NCI-H2227 treated with DMSO at 0.1 percent for 48 hours (cell line): ENCODE data around the gene PLAGL2.

Source experiments
- DNase-seq: peaks from one replicate; lab custom pipeline; 2025; lab: John Stamatoyannopoulos, UW

Gene PLAGL2

DNA sequence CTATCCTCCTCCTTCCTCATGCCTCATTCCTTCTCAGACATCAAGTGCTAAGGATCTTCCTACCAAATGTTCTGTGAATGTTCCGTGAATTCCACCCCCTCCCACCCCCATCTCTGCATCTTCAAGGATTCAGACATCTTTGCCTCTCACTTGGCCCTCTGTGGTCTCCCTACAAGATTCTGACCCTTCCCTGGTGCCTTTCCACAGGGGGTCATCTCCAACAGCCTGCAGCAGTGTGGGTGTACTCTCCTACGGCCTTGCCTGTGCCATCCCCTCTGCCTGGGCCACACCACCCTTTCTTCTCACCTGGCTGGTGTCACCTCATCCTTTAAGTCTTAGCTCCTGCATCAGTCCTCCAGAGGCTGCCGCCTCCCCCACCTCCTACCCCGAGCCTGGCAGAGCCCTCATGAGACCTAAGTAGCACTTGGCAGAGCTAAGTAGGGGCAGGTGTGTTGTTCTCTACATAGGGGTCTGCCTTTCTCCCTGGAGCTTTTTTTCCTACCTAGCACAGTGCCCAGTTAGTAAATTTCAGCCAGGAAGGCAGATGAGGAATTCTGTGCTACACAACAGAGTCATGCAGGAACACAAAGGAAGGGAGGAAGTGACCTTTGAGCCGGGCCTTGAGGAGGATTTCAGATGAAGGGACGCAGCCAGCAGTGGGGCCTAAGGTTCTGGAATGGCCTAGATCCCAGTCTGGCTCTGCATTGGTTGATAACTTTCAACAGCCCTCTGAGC lies 55.0 kb downstream of the PLAGL2 start:
- DNase-seq, result no peak

DNA sequence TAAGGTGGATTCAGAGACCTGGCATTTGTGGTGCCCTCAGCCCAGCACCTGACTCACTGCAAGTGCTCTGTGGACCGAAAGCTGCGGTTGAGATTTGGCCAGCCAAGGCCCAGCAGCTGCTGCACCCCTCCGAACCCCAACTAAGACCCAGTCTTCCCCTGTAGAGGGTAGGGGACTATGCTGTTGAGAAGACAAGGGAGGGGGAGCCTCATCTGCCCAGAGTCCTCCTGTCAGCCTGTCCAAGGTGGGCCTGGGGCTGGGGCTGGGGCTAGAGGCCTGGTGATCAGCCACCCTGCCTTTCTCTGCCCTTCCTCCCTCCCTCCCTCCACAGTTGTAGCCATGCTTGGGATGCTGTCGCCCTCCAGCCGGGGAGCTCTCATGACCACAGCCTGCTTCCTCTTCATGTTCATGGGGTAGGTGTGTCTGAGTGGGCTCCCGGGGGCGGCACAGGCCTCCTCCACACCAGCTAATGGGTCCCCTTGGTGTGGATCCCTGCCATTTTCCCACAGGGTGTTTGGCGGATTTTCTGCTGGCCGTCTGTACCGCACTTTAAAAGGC lies 57.2 kb downstream of the PLAGL2 start:
- DNase-seq, result no peak

DNA sequence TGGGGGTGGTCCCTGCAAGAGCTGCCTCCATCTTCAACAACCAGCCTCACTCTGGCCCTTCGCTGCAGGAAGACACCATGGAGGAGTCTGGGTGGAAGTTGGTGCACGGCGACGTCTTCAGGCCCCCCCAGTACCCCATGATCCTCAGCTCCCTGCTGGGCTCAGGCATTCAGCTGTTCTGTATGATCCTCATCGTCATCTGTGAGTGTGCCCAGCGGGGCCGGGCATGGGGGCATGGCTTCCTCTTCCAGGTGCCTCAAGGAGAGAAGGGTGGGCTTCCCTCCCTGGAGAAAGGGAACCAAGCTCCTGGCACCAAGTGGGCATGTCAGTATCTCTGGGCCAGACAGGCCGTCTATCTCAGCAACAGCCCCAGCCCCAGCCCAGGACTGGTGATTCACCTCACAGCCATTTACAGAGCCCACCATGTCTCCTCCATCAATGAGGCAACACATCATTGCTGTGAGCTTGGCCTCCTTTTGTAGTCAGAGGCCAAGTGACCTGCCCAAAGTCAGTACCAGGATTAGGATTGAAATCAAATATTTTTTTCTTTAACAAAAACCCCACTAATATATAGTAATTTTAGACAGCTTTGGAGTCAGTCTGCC lies 57.9 kb downstream of the PLAGL2 start:
- DNase-seq, result no peak

DNA sequence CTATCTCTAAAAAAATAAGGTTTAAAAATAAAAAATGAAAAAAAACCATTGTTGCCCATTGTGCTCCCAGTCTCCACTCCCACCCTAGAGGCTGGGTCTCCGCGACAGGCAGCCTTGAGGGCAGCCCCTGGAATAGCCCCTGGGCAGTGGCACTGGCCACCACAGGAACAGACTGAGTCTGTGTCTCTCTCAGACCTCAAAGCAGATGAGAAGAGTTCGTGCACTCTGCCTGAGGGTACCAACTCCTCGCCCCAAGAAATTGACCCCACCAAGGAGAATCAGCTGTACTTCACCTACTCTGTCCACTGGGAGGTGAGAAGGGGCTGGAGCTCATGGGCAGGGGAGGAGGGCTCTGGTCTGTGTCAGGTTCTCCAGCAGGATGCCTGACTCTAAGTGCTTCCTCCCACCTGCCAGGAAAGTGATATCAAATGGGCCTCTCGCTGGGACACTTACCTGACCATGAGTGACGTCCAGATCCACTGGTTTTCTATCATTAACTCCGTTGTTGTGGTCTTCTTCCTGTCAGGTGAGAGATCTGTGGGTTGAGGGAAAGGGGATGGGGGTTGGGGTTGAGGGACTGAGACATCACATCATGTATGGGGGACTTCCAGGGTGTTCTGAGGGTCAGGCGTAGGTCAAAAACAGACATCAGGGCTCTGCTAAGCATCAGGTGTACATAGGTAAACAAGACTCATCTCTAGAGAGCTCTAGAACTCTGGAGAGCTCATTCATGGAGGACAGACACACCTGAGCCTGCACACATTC lies 62.5 kb downstream of the PLAGL2 start:
- DNase-seq, result no peak

DNA sequence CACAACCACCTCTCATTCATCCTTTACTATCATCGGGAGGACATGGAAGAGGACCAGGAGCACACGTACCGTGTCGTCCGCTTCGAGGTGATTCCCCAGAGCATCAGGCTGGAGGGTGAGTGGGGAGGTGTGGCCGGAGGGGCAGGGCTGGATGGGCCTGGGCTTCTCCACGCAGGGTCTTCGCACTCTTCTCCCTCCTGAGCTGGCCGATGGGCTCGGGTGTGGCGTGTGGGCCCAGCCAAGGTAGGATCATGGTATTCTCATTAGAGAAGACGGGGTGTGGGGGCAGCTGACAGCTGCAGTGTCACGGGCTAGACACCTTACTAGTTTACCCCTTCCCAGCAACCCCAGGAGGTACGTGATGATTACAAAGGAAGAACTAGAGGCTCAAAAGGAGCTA lies 64.6 kb downstream of the PLAGL2 start:
- no peak for DNase-seq
